Measurements from ENCODE around the gene ANXA11.
A peak's percentile ranks its signal among the peaks of the same experiment; 100 is the strongest.
"Not testable (repeated sequence)": the region's sequence is repeated elsewhere in the genome, so short reads cannot be mapped to it uniquely, and the experiment has no call there.

Gene ANXA11

GRCh38 chr10:80207768-80208370 lies 2.5 kb upstream of the ANXA11 start:
- no peak for DNase-seq (ENCODE audit: low spot score)

- no peak for DNase-seq (ENCODE audit: low spot score)
These were observed 929 bp upstream of the ANXA11 start for GRCh38 chr10:80206277-80206655.

GRCh38 chr10:80204677-80205476 lies 460 bp downstream of the ANXA11 start:
- peak; percentile 65 for DNase-seq (ENCODE audit: low spot score)

- DNase-seq (ENCODE audit: low spot score): peak; percentile 50
These were observed 1.3 kb downstream of the ANXA11 start for GRCh38 chr10:80203835-80204676.

GRCh38 chr10:80202934-80203834 lies 2.2 kb downstream of the ANXA11 start:
- peak; percentile 79 for DNase-seq (ENCODE audit: low spot score)

- not testable (repeated sequence) for DNase-seq (ENCODE audit: low spot score)
These were observed 2.8 kb downstream of the ANXA11 start for GRCh38 chr10:80202530-80202929.

- DNase-seq (ENCODE audit: low spot score): no peak
These were observed 3.7 kb downstream of the ANXA11 start for GRCh38 chr10:80201608-80202141.

GRCh38 chr10:80200687-80201086 lies 4.7 kb downstream of the ANXA11 start:
- no peak for DNase-seq (ENCODE audit: low spot score)

- DNase-seq (ENCODE audit: low spot score): no peak
These were observed 5.1 kb downstream of the ANXA11 start for GRCh38 chr10:80200259-80200658.

GRCh38 chr10:80199828-80200227 lies 5.5 kb downstream of the ANXA11 start:
- peak; percentile 86 for DNase-seq (ENCODE audit: low spot score)

- DNase-seq (ENCODE audit: low spot score): no peak
These were observed 7.1 kb downstream of the ANXA11 start for GRCh38 chr10:80197972-80198916.

- no peak for DNase-seq (ENCODE audit: low spot score)
These were observed 8.4 kb downstream of the ANXA11 start for GRCh38 chr10:80196950-80197315.

GRCh38 chr10:80196270-80196949 lies 8.9 kb downstream of the ANXA11 start:
- DNase-seq (ENCODE audit: low spot score): peak; percentile 21

GRCh38 chr10:80195046-80195574 lies 10.2 kb downstream of the ANXA11 start:
- DNase-seq (ENCODE audit: low spot score): no peak

- no peak for DNase-seq (ENCODE audit: low spot score)
These were observed 10.8 kb downstream of the ANXA11 start for GRCh38 chr10:80194373-80195045.

- no peak for DNase-seq (ENCODE audit: low spot score)
These were observed 12.8 kb downstream of the ANXA11 start for GRCh38 chr10:80192553-80192952.

- no peak for DNase-seq (ENCODE audit: low spot score)
These were observed 13.6 kb downstream of the ANXA11 start for GRCh38 chr10:80191589-80192270.

- DNase-seq (ENCODE audit: low spot score): no peak
These were observed 16.6 kb downstream of the ANXA11 start for GRCh38 chr10:80188713-80189112.
